HCT116 (cell line): ENCODE measurements around the gene MRPL18.

Experiments
- EZH2 ChIP-seq: fragments of 200-600 bp; sonication (generic); IDR thresholded peaks from 2 replicates; pipeline ENCODE4 v1.6.1; 2017; ENCODE audit warnings: antibody characterized with exemption, mixed run types
- FOSL1 ChIP-seq: IDR thresholded peaks from 2 replicates; pipeline ENCODE4 v1.6.1; 2012; ENCODE audit warnings: low read depth
- POLR2AphosphoS5 ChIP-seq: IDR thresholded peaks from 2 replicates; pipeline ENCODE4 v1.6.1; 2011; ENCODE audit warnings: mild to moderate bottlenecking, low read depth, low read length, moderate library complexity
- SP1 ChIP-seq: IDR thresholded peaks from 2 replicates; pipeline ENCODE4 v1.6.1; 2012; ENCODE audit warnings: low read depth
- SRF ChIP-seq: IDR thresholded peaks from 2 replicates; pipeline ENCODE4 v1.6.1; 2012; ENCODE audit warnings: low read depth
- TF ChIP-seq, protein P1 (sequence below), 3 experiments: fragments of 200-600 bp in 1 of 3; sonication (generic) in 1 of 3; IDR thresholded peaks in 2 of 3; conservative IDR thresholded peaks in 1 of 3; 2 replicates each; pipeline ENCODE4 v1.5.1; 2012 to 2017; ENCODE audit warnings: low read depth in 2 of 3, low read length in 2 of 3, antibody characterized with exemption in 1 of 3, borderline replicate concordance in 1 of 3, control low read depth in 1 of 3, mild to moderate bottlenecking in 1 of 3, mixed read lengths in 1 of 3, mixed run types in 1 of 3, moderate library complexity in 1 of 3; ENCODE audit not compliant: insufficient read depth in 1 of 3
- TF ChIP-seq, protein P2 (sequence below): IDR thresholded peaks from 2 replicates; pipeline ENCODE4 v1.6.1; 2012
- TF ChIP-seq, protein P3 (sequence below): IDR thresholded peaks from 2 replicates; pipeline ENCODE4 v1.6.1; 2012; ENCODE audit warnings: low read depth

- TF ChIP-seq POLR2AphosphoS5, result no peak
- TF ChIP-seq, protein P1, sequence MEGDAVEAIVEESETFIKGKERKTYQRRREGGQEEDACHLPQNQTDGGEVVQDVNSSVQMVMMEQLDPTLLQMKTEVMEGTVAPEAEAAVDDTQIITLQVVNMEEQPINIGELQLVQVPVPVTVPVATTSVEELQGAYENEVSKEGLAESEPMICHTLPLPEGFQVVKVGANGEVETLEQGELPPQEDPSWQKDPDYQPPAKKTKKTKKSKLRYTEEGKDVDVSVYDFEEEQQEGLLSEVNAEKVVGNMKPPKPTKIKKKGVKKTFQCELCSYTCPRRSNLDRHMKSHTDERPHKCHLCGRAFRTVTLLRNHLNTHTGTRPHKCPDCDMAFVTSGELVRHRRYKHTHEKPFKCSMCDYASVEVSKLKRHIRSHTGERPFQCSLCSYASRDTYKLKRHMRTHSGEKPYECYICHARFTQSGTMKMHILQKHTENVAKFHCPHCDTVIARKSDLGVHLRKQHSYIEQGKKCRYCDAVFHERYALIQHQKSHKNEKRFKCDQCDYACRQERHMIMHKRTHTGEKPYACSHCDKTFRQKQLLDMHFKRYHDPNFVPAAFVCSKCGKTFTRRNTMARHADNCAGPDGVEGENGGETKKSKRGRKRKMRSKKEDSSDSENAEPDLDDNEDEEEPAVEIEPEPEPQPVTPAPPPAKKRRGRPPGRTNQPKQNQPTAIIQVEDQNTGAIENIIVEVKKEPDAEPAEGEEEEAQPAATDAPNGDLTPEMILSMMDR (IDR thresholded peaks at IDR 0.05 in 2 of 3, conservative IDR thresholded peaks at IDR 0.05 in 1 of 3; ENCODE audit: borderline replicate concordance in 1 of 3, insufficient read depth in 1 of 3, low read depth in 2 of 3, low read length in 2 of 3), result no peak
- no peak for TF ChIP-seq FOSL1
- no peak for TF ChIP-seq SRF
- TF ChIP-seq, protein P2, sequence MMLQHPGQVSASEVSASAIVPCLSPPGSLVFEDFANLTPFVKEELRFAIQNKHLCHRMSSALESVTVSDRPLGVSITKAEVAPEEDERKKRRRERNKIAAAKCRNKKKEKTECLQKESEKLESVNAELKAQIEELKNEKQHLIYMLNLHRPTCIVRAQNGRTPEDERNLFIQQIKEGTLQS, result no peak
- TF ChIP-seq SP1, result no peak
- TF ChIP-seq, protein P3, sequence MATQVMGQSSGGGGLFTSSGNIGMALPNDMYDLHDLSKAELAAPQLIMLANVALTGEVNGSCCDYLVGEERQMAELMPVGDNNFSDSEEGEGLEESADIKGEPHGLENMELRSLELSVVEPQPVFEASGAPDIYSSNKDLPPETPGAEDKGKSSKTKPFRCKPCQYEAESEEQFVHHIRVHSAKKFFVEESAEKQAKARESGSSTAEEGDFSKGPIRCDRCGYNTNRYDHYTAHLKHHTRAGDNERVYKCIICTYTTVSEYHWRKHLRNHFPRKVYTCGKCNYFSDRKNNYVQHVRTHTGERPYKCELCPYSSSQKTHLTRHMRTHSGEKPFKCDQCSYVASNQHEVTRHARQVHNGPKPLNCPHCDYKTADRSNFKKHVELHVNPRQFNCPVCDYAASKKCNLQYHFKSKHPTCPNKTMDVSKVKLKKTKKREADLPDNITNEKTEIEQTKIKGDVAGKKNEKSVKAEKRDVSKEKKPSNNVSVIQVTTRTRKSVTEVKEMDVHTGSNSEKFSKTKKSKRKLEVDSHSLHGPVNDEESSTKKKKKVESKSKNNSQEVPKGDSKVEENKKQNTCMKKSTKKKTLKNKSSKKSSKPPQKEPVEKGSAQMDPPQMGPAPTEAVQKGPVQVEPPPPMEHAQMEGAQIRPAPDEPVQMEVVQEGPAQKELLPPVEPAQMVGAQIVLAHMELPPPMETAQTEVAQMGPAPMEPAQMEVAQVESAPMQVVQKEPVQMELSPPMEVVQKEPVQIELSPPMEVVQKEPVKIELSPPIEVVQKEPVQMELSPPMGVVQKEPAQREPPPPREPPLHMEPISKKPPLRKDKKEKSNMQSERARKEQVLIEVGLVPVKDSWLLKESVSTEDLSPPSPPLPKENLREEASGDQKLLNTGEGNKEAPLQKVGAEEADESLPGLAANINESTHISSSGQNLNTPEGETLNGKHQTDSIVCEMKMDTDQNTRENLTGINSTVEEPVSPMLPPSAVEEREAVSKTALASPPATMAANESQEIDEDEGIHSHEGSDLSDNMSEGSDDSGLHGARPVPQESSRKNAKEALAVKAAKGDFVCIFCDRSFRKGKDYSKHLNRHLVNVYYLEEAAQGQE, result no peak
- no peak for TF ChIP-seq EZH2
Measured at GRCh38 chr6:159833556-159833955, 43.3 kb downstream of the MRPL18 start.
